Measurements from ENCODE around the gene DENR.
A peak's percentile ranks its signal among the peaks of the same experiment; 100 is the strongest.
"Not testable (repeated sequence)": the region's sequence is repeated elsewhere in the genome, so short reads cannot be mapped to it uniquely, and the experiment has no call there.

The DENR gene

GRCh38 chr12:122752464-122753318 lies at the start of gene DENR:
DENR (plus strand) TSS chr12:122752824; CDS start chr12:122753702, 878 bp downstream.
- DNase-seq = peak; percentile 99

- not testable (repeated sequence) for DNase-seq
Observed at GRCh38 chr12:122702890-122703611, 49.6 kb upstream of the DENR start, which contains the start of gene HCAR2. HCAR2 (minus strand) TSS chr12:122703357; CDS start chr12:122703283, 74 bp downstream.

- DNase-seq = not testable (repeated sequence)
Observed at GRCh38 chr12:122703841-122704240, 48.8 kb upstream of the DENR start.

- DNase-seq = not testable (repeated sequence)
Observed at GRCh38 chr12:122709287-122709686, 43.3 kb upstream of the DENR start.

- DNase-seq = not testable (repeated sequence)
Observed at GRCh38 chr12:122710341-122710740, 42.3 kb upstream of the DENR start.

GRCh38 chr12:122711266-122711665 lies 41.4 kb upstream of the DENR start:
- not testable (repeated sequence) for DNase-seq

- DNase-seq = not testable (repeated sequence)
Observed at GRCh38 chr12:122713491-122714188, 39.0 kb upstream of the DENR start.

GRCh38 chr12:122715211-122715610 lies 37.4 kb upstream of the DENR start:
- not testable (repeated sequence) for DNase-seq

GRCh38 chr12:122716658-122717057 lies 36.0 kb upstream of the DENR start, which contains the start of gene HCAR3:
HCAR3 (minus strand) TSS chr12:122716811; CDS start chr12:122716737, 74 bp downstream.
- DNase-seq = not testable (repeated sequence)

GRCh38 chr12:122721057-122721545 lies 31.5 kb upstream of the DENR start:
- DNase-seq = peak; percentile 81

GRCh38 chr12:122722387-122722786 lies 30.2 kb upstream of the DENR start:
- DNase-seq = no peak

- DNase-seq = no peak
Observed at GRCh38 chr12:122724641-122725243, 27.9 kb upstream of the DENR start.

GRCh38 chr12:122725452-122726079 lies 27.1 kb upstream of the DENR start:
- no peak for DNase-seq

GRCh38 chr12:122726080-122726558 lies 26.5 kb upstream of the DENR start:
- DNase-seq = peak; percentile 75

- no peak for DNase-seq
Observed at GRCh38 chr12:122729583-122730214, 22.9 kb upstream of the DENR start.

GRCh38 chr12:122730215-122731014 lies 22.2 kb upstream of the DENR start, which contains the start of gene HCAR1:
HCAR1 (minus strand) TSS chr12:122730844; CDS start chr12:122730339, 505 bp downstream.
- DNase-seq = peak; percentile 88

- peak; percentile 61 for DNase-seq
Observed at GRCh38 chr12:122732170-122732569, 20.5 kb upstream of the DENR start.

GRCh38 chr12:122732611-122733010 lies 20.0 kb upstream of the DENR start:
- DNase-seq = no peak

GRCh38 chr12:122738571-122738970 lies 14.1 kb upstream of the DENR start:
- no peak for DNase-seq

- DNase-seq = no peak
Observed at GRCh38 chr12:122740351-122740750, 12.3 kb upstream of the DENR start.
